ENCODE results near the gene MMRN1. TPM values are rescaled to one million over a fixed set of nuclear protein-coding genes. Genes with fewer than 3 reads are reported as not detected.
A peak's percentile ranks its signal among the peaks of the same experiment; 100 is the strongest.

The MMRN1 gene
- total RNA-seq, 1 donor from 2014 or later: 67.4 TPM

GRCh38 chr4:89939546-89939945 is 44.9 kb downstream of the MMRN1 start:
- intact Hi-C loops (cut with DNase I): no loop called here
- no peak for DNase-seq
- Histone ChIP-seq H3K36me3 (no peaks in the 10 kb centered on the region), H3K27me3 (no peaks in the 10 kb centered on the region), H3K27ac (no peak overlapping the region), H3K9me3 (no peaks in the 10 kb centered on the region), H3K4me1 (no peaks in the 10 kb centered on the region), H3K4me3 (no peak overlapping the region)
- ATAC-seq: no peak
- TF ChIP-seq CTCF (IDR thresholded peaks at IDR 0.05): no peak

GRCh38 chr4:89939994-89940393 is 45.3 kb downstream of the MMRN1 start:
- no peak for ATAC-seq

GRCh38 chr4:89942811-89943210 is 48.2 kb downstream of the MMRN1 start:
- Histone ChIP-seq H3K27ac (no peak overlapping the region), H3K36me3 (no peaks in the 10 kb centered on the region), H3K4me3 (no peak overlapping the region), H3K27me3 (no peaks in the 10 kb centered on the region), H3K4me1 (no peaks in the 10 kb centered on the region), H3K9me3 (no peaks in the 10 kb centered on the region)
- intact Hi-C loops (cut with DNase I): no loop called here
- TF ChIP-seq CTCF (IDR thresholded peaks at IDR 0.05): no peak
- DNase-seq (no peak), ATAC-seq (no peak)

More at GRCh38 chr4:89939994-89940393, 45.3 kb downstream of the MMRN1 start:
- Histone ChIP-seq H3K36me3 (no peaks in the 10 kb centered on the region), H3K4me1 (no peaks in the 10 kb centered on the region), H3K9me3 (no peaks in the 10 kb centered on the region), H3K4me3 (no peak overlapping the region), H3K27me3 (no peaks in the 10 kb centered on the region), H3K27ac (no peak overlapping the region)
- no peak for DNase-seq
- no peak for TF ChIP-seq CTCF (IDR thresholded peaks at IDR 0.05)
- intact Hi-C loops (cut with DNase I): no loop called here

GRCh38 chr4:89949782-89950387 is 55.2 kb downstream of the MMRN1 start:
- H3K4me3 ChIP-seq: no peak overlapping the region
- no peaks in the 10 kb centered on the region for H3K4me1 ChIP-seq
- H3K27ac ChIP-seq: no peak overlapping the region
- TF ChIP-seq CTCF (IDR thresholded peaks at IDR 0.05): peak; percentile 21
- no peaks in the 10 kb centered on the region for H3K36me3 ChIP-seq
- ATAC-seq: no peak
- intact Hi-C loops (cut with DNase I): no loop called here
- H3K9me3 ChIP-seq: no peaks in the 10 kb centered on the region
- DNase-seq: no peak
- H3K27me3 ChIP-seq: no peaks in the 10 kb centered on the region

- Histone ChIP-seq H3K27me3 (no peaks in the 10 kb centered on the region), H3K36me3 (no peaks in the 10 kb centered on the region), H3K4me1 (no peaks in the 10 kb centered on the region), H3K9me3 (no peaks in the 10 kb centered on the region), H3K4me3 (no peak overlapping the region), H3K27ac (no peak overlapping the region)
- intact Hi-C loops (cut with DNase I): no loop called here
- DNase-seq: no peak
- no peak for ATAC-seq
- no peak for TF ChIP-seq CTCF (IDR thresholded peaks at IDR 0.05)
These were observed 57.8 kb downstream of the MMRN1 start for GRCh38 chr4:89952458-89952857.
